HEK293 (cell line): ENCODE measurements around the gene IL3RA.

Source experiments
- CTCF ChIA-PET: fragments of 350-600 bp; formaldehyde crosslinking; extraction: SDS; loops from one replicate; lab custom pipeline; 2021; ENCODE audit warnings: antibody characterized with exemption; lab: Yijun Ruan, JAX
- POLR2A ChIA-PET: fragments of 300-600 bp; formaldehyde crosslinking; extraction: SDS; loops from one replicate; lab custom pipeline; 2020; ENCODE audit warnings: antibody characterized with exemption, inconsistent platforms; lab: Yijun Ruan, JAX
- H3K27ac ChIP-seq: fragments of 200-500 bp; sonication (Bioruptor generic); 2 replicates; pipeline ENCODE4 v1.5.1; 2014; ENCODE audit warnings: low read depth, low read length, control low read depth, inconsistent platforms; ENCODE audit errors: extremely low read depth
- H3K36me3 ChIP-seq, 2 experiments: fragments of 200-500 bp in 1 of 2; sonication (Bioruptor generic) in 1 of 2; 1 replicate in 1 of 2; 2 replicates in 1 of 2; pipeline ENCODE4 v1.5.1; 2014 to 2017; ENCODE audit warnings: inconsistent platforms in 2 of 2, low read length in 2 of 2; ENCODE audit not compliant: control insufficient read depth in 2 of 2, insufficient read depth in 1 of 2
- H3K4me1 ChIP-seq: fragments of 200-500 bp; sonication (Bioruptor generic); 2 replicates; pipeline ENCODE4 v1.5.1; 2014; ENCODE audit warnings: mild to moderate bottlenecking, low read length, inconsistent platforms; ENCODE audit not compliant: control insufficient read depth, insufficient read depth
- H3K4me3 ChIP-seq: 2 replicates; pipeline ENCODE4 v1.5.1; 2011; ENCODE audit warnings: low read depth, mild to moderate bottlenecking, control low read depth, low read length, moderate library complexity
- H3K9me3 ChIP-seq: fragments of 200-500 bp; sonication (Bioruptor generic); 2 replicates; pipeline ENCODE4 v1.5.1; 2014; ENCODE audit warnings: low read depth, low read length, inconsistent platforms; ENCODE audit not compliant: control insufficient read depth, insufficient read depth
- GLIS1 ChIP-seq: fragments of 450-650 bp; formaldehyde crosslinking; IDR thresholded peaks from 2 replicates; pipeline ENCODE4 v1.5.1; 2016; ENCODE audit warnings: missing biosample characterization, missing genetic modification characterization
- IKZF3 ChIP-seq: fragments of 450-650 bp; IDR thresholded peaks from 2 replicates; pipeline ENCODE4 v1.5.0; 2018; ENCODE audit warnings: missing biosample characterization, mild to moderate bottlenecking, missing genetic modification characterization, moderate library complexity
- KLF16 ChIP-seq: fragments of 450-650 bp; formaldehyde crosslinking; IDR thresholded peaks from 2 replicates; pipeline ENCODE4 v1.5.1; 2017; ENCODE audit warnings: missing biosample characterization, missing genetic modification characterization
- OSR2 ChIP-seq: fragments of 450-650 bp; formaldehyde crosslinking; IDR thresholded peaks from 2 replicates; pipeline ENCODE4 v1.5.1; 2016; ENCODE audit warnings: missing biosample characterization, missing genetic modification characterization
- OVOL3 ChIP-seq: fragments of 450-650 bp; formaldehyde crosslinking; IDR thresholded peaks from 2 replicates; pipeline ENCODE4 v1.5.1; 2016; ENCODE audit warnings: missing biosample characterization, missing genetic modification characterization
- SP7 ChIP-seq: fragments of 450-650 bp; formaldehyde crosslinking; IDR thresholded peaks from 2 replicates; pipeline ENCODE4 v1.5.1; 2016; ENCODE audit warnings: missing biosample characterization, missing genetic modification characterization
- YY2 ChIP-seq: fragments of 450-650 bp; formaldehyde crosslinking; IDR thresholded peaks from 2 replicates; pipeline ENCODE4 v1.5.1; 2016; ENCODE audit warnings: missing biosample characterization, missing genetic modification characterization
- ZBTB1 ChIP-seq: fragments of 450-650 bp; formaldehyde crosslinking; IDR thresholded peaks from 2 replicates; pipeline ENCODE4 v1.5.1; 2016; ENCODE audit warnings: missing biosample characterization, missing genetic modification characterization
- ZFP3 ChIP-seq: fragments of 450-650 bp; formaldehyde crosslinking; IDR thresholded peaks from 2 replicates; pipeline ENCODE4 v1.5.1; 2016; ENCODE audit warnings: low read depth, missing biosample characterization, missing genetic modification characterization
- ZNF169 ChIP-seq: fragments of 450-650 bp; formaldehyde crosslinking; IDR thresholded peaks from 2 replicates; pipeline ENCODE4 v1.5.1; 2016; ENCODE audit warnings: missing biosample characterization, missing genetic modification characterization
- ZNF311 ChIP-seq: fragments of 450-650 bp; formaldehyde crosslinking; IDR thresholded peaks from 2 replicates; pipeline ENCODE4 v1.5.1; 2017; ENCODE audit warnings: missing biosample characterization, missing genetic modification characterization, borderline replicate concordance
- ZNF350 ChIP-seq: fragments of 450-650 bp; formaldehyde crosslinking; IDR thresholded peaks from 2 replicates; pipeline ENCODE4 v1.5.0; 2017; ENCODE audit warnings: missing biosample characterization, mild to moderate bottlenecking, missing genetic modification characterization
- ZNF416 ChIP-seq: fragments of 450-650 bp; formaldehyde crosslinking; IDR thresholded peaks from 2 replicates; pipeline ENCODE4 v1.5.1; 2016; ENCODE audit warnings: missing biosample characterization, missing genetic modification characterization
- ZNF473 ChIP-seq: fragments of 450-650 bp; formaldehyde crosslinking; IDR thresholded peaks from 2 replicates; pipeline ENCODE4 v1.5.1; 2017; ENCODE audit warnings: missing biosample characterization, missing genetic modification characterization
- ZNF510 ChIP-seq: fragments of 450-650 bp; formaldehyde crosslinking; IDR thresholded peaks from 2 replicates; pipeline ENCODE4 v1.5.1; 2018; ENCODE audit warnings: mild to moderate bottlenecking, missing genetic modification characterization, missing biosample characterization; ENCODE audit not compliant: insufficient replicate concordance
- ZNF623 ChIP-seq: fragments of 450-650 bp; formaldehyde crosslinking; IDR thresholded peaks from 2 replicates; pipeline ENCODE4 v1.5.1; 2016; ENCODE audit warnings: missing biosample characterization, missing genetic modification characterization
- ZNF626 ChIP-seq: fragments of 450-650 bp; sonication (Bioruptor Pico); formaldehyde crosslinking; IDR thresholded peaks from 2 replicates; pipeline ENCODE4 v1.5.1; 2018; ENCODE audit warnings: missing biosample characterization, missing genetic modification characterization, inconsistent platforms
- ZNF654 ChIP-seq: fragments of 450-650 bp; formaldehyde crosslinking; IDR thresholded peaks from 2 replicates; pipeline ENCODE4 v1.5.1; 2016; ENCODE audit warnings: low read depth, missing biosample characterization, missing genetic modification characterization
- ZNF76 ChIP-seq: fragments of 450-650 bp; formaldehyde crosslinking; IDR thresholded peaks from 2 replicates; pipeline ENCODE4; 2016; ENCODE audit warnings: low read depth, missing biosample characterization, missing genetic modification characterization, borderline replicate concordance
- ZNF792 ChIP-seq: fragments of 450-650 bp; formaldehyde crosslinking; IDR thresholded peaks from 2 replicates; pipeline ENCODE4 v1.5.1; 2016; ENCODE audit warnings: missing biosample characterization, missing genetic modification characterization
- ZNF830 ChIP-seq: fragments of 450-650 bp; IDR thresholded peaks from 2 replicates; pipeline ENCODE4 v1.5.0; 2018; ENCODE audit warnings: missing biosample characterization, missing genetic modification characterization, low read depth, mild to moderate bottlenecking, moderate library complexity
- TF ChIP-seq, protein P1 (sequence below): fragments of 450-650 bp; formaldehyde crosslinking; IDR thresholded peaks from 2 replicates; pipeline ENCODE4 v1.5.1; 2017; ENCODE audit warnings: missing biosample characterization, mild to moderate bottlenecking, missing genetic modification characterization, moderate library complexity
- TF ChIP-seq, protein P2 (sequence below): IDR thresholded peaks from 2 replicates; pipeline ENCODE4 v1.6.1; 2011; ENCODE audit warnings: mild to moderate bottlenecking, low read depth, low read length, borderline replicate concordance
- TF ChIP-seq, protein P3 (sequence below): fragments of 450-650 bp; formaldehyde crosslinking; IDR thresholded peaks from 2 replicates; pipeline ENCODE4 v1.5.1; 2016; ENCODE audit warnings: missing biosample characterization, missing genetic modification characterization

IL3RA gene

DNA sequence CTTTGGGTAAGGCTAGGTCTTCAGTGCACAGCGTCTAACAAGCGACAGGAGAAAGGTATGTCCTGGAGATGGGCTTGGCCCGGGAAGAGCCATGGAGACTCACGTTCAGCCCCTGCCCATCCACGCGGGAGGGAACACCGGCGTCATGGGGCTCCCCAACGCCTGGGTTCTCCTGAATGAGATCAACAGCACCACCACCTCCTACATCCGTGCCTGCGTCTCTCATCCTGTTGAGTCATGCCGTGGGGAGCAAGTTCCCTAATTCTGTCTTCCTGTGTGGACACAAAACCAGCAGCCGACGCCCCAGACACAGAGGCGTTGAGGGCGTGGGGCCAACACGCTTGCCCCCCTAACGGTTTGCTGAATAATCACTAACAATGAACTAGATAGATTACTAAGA lies 20.1 kb upstream of the IL3RA start:
- Histone ChIP-seq H3K4me1 (no peaks in the 10 kb centered on the region), H3K9me3 (no peaks in the 10 kb centered on the region), H3K4me3 (no peak overlapping the region), H3K27ac (no peak overlapping the region), H3K36me3 (no peaks in the 10 kb centered on the region)
- TF ChIP-seq ZNF473 (tag by site-specific recombination) (no peak), KLF16 (tag by site-specific recombination) (no peak), ZNF350 (no peak), ZNF626 (tag by site-specific recombination) (no peak)
- CTCF ChIA-PET: no interaction called here
- POLR2A ChIA-PET: no interaction called here

DNA sequence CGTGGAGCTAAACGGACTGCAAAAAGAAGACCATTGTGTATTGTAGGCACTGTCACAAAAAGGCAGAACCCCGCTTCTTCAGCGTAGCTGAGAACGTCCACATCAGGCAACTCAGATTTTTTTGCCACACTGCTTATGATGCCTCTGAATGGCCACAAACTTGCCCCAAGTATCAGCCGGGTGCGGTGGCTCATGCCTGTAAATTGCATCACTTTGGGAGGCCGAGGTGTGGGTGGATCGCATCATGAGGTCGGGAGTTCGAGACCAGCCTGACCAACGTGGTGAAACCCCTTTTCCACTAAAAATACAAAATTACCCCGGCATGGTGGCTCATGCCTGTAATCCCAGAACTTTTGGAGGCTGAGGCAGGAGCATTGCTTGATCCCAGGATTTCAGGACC lies 14.9 kb upstream of the IL3RA start:
- POLR2A ChIA-PET: no interaction called here
- no peak overlapping the region for H3K4me3 ChIP-seq
- TF ChIP-seq OSR2 (tag by site-specific recombination) (no peak), SP7 (tag by site-specific recombination) (no peak), ZNF311 (tag by site-specific recombination) (no peak), ZNF654 (tag by site-specific recombination) (no peak), ZNF76 (tag by site-specific recombination) (no peak), ZNF169 (tag by site-specific recombination) (no peak), ZFP3 (tag by site-specific recombination) (no peak), GLIS1 (tag by site-specific recombination) (no peak), ZNF792 (tag by site-specific recombination) (no peak), IKZF3 (tag by site-specific recombination) (no peak)
- TF ChIP-seq, protein P1, sequence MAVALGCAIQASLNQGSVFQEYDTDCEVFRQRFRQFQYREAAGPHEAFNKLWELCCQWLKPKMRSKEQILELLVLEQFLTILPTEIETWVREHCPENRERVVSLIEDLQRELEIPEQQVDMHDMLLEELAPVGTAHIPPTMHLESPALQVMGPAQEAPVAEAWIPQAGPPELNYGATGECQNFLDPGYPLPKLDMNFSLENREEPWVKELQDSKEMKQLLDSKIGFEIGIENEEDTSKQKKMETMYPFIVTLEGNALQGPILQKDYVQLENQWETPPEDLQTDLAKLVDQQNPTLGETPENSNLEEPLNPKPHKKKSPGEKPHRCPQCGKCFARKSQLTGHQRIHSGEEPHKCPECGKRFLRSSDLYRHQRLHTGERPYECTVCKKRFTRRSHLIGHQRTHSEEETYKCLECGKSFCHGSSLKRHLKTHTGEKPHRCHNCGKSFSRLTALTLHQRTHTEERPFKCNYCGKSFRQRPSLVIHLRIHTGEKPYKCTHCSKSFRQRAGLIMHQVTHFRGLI (tag by site-specific recombination): no peak
- TF ChIP-seq, protein P2, sequence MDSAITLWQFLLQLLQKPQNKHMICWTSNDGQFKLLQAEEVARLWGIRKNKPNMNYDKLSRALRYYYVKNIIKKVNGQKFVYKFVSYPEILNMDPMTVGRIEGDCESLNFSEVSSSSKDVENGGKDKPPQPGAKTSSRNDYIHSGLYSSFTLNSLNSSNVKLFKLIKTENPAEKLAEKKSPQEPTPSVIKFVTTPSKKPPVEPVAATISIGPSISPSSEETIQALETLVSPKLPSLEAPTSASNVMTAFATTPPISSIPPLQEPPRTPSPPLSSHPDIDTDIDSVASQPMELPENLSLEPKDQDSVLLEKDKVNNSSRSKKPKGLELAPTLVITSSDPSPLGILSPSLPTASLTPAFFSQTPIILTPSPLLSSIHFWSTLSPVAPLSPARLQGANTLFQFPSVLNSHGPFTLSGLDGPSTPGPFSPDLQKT: no peak
- CTCF ChIA-PET: no interaction called here
- no peaks in the 10 kb centered on the region for H3K36me3 ChIP-seq
- no peak overlapping the region for H3K27ac ChIP-seq
- no peaks in the 10 kb centered on the region for H3K4me1 ChIP-seq
- no peaks in the 10 kb centered on the region for H3K9me3 ChIP-seq

DNA sequence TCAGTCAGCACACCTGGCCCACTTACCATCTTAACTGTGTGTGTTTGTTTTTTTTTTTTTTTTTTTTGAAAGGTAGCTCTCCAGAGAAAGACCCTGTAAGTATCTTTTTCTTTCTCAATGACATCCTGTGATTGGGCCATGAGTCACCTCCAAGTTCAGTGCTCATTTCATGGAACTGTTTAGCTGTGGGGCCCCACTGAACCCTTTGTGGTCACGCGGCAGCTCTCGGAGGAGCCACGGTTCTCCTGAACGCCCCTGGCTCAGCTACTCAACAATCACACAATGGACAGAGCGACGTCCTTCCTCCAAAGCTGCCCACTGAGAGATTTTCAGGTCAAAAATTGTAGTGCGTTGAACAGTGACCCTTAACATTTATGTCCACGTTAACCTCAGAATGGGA lies 14.2 kb upstream of the IL3RA start:
- H3K4me3 ChIP-seq: no peak overlapping the region
- no peaks in the 10 kb centered on the region for H3K9me3 ChIP-seq
- CTCF ChIA-PET: no interaction called here
- no peak overlapping the region for H3K27ac ChIP-seq
- TF ChIP-seq ZNF416 (tag by site-specific recombination): no peak
- TF ChIP-seq ZNF830 (tag by site-specific recombination): no peak
- TF ChIP-seq, protein P3, sequence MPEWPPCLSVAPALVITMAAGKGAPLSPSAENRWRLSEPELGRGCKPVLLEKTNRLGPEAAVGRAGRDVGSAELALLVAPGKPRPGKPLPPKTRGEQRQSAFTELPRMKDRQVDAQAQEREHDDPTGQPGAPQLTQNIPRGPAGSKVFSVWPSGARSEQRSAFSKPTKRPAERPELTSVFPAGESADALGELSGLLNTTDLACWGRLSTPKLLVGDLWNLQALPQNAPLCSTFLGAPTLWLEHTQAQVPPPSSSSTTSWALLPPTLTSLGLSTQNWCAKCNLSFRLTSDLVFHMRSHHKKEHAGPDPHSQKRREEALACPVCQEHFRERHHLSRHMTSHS (tag by site-specific recombination): no peak
- TF ChIP-seq YY2 (tag by site-specific recombination): no peak
- no peak for TF ChIP-seq OVOL3
- TF ChIP-seq ZBTB1 (tag by site-specific recombination): no peak
- TF ChIP-seq ZNF623: no peak
- no peak for TF ChIP-seq ZNF510
- TF ChIP-seq, all 188 proteins: peak for 0
- POLR2A ChIA-PET: no interaction called here
- no peaks in the 10 kb centered on the region for H3K36me3 ChIP-seq
- H3K4me1 ChIP-seq: no peaks in the 10 kb centered on the region
